Glomerular visceral epithelial cell (primary cell): ENCODE results near the gene ERC2.

Experiments used
- DNase-seq: peaks from one replicate; pipeline ENCODE4 v3.0.0-alpha.2; 2016; ENCODE audit errors: extremely low spot score

The ERC2 gene

GRCh38 chr3:56424885-56425284 lies 43.4 kb downstream of the ERC2 start:
- no peak for DNase-seq

- DNase-seq, result no peak
These were observed 43.9 kb downstream of the ERC2 start for GRCh38 chr3:56424336-56424735.

- DNase-seq, result no peak
These were observed 44.6 kb downstream of the ERC2 start for GRCh38 chr3:56423661-56424099.

GRCh38 chr3:56422316-56422715 lies 46.0 kb downstream of the ERC2 start:
- DNase-seq, result no peak

- DNase-seq, result no peak
These were observed 47.1 kb downstream of the ERC2 start for GRCh38 chr3:56421205-56421604.

GRCh38 chr3:56415652-56416051 lies 52.6 kb downstream of the ERC2 start:
- no peak for DNase-seq

GRCh38 chr3:56413911-56414310 lies 54.4 kb downstream of the ERC2 start:
- DNase-seq, result no peak

GRCh38 chr3:56411166-56411565 lies 57.1 kb downstream of the ERC2 start:
- no peak for DNase-seq

GRCh38 chr3:56410576-56410975 lies 57.7 kb downstream of the ERC2 start:
- DNase-seq, result no peak

GRCh38 chr3:56409790-56410189 lies 58.5 kb downstream of the ERC2 start:
- no peak for DNase-seq

- DNase-seq, result no peak
These were observed 59.5 kb downstream of the ERC2 start for GRCh38 chr3:56408761-56409196.

- DNase-seq, result no peak
These were observed 61.3 kb downstream of the ERC2 start for GRCh38 chr3:56406826-56407515.

- no peak for DNase-seq
These were observed 63.4 kb downstream of the ERC2 start for GRCh38 chr3:56404884-56405283.

- no peak for DNase-seq
These were observed 69.6 kb downstream of the ERC2 start for GRCh38 chr3:56398659-56399058.

- no peak for DNase-seq
These were observed 70.5 kb downstream of the ERC2 start for GRCh38 chr3:56397798-56398197.

GRCh38 chr3:56389183-56389830 lies 79.0 kb downstream of the ERC2 start:
- DNase-seq, result no peak

- no peak for DNase-seq
These were observed 85.2 kb downstream of the ERC2 start for GRCh38 chr3:56383092-56383491.

- no peak for DNase-seq
These were observed 88.5 kb downstream of the ERC2 start for GRCh38 chr3:56379723-56380287.

GRCh38 chr3:56375654-56376053 lies 92.6 kb downstream of the ERC2 start:
- DNase-seq, result no peak

GRCh38 chr3:56373386-56373785 lies 94.9 kb downstream of the ERC2 start:
- DNase-seq, result no peak

GRCh38 chr3:56370991-56371775 lies 97.1 kb downstream of the ERC2 start:
- DNase-seq, result no peak

- no peak for DNase-seq
These were observed 98.4 kb downstream of the ERC2 start for GRCh38 chr3:56369914-56370313.
